Stimulated activated effector memory CD8-positive, alpha-beta T cell treated with anti-CD3 and anti-CD28 coated beads, Interleukin-12 subunit alpha, Interleukin-12 subunit beta, amount 100 ng/mL, for 72 hours (primary cell): ENCODE results near the gene GTPBP1.

Experiments
- ATAC-seq: fragments of 150-1000 bp; cut with Tn5 transposase; 2 replicates; pipeline ENCODE4 v1.10.0; 2021
- DNase-seq, 2 donors: peaks; one replicate each; pipeline ENCODE4 v3.0.0; 2021 to 2022; ENCODE audit warnings: low spot score in 2 of 2
- H3K27ac Mint-ChIP-seq: one replicate; pipeline ENCODE4 v1.8.0; 2022; ENCODE audit warnings: mild to moderate bottlenecking, mixed read lengths
- H3K36me3 Mint-ChIP-seq: one replicate; pipeline ENCODE4 v1.8.0; 2022; ENCODE audit warnings: mild to moderate bottlenecking, mixed read lengths
- H3K4me1 Mint-ChIP-seq: one replicate; pipeline ENCODE4 v1.8.0; 2022; ENCODE audit warnings: mixed read lengths
- H3K4me3 Mint-ChIP-seq: one replicate; pipeline ENCODE4 v1.8.0; 2022; ENCODE audit warnings: mild to moderate bottlenecking, mixed read lengths
- H3K9me3 Mint-ChIP-seq: one replicate; pipeline ENCODE4 v1.8.0; 2022; ENCODE audit warnings: mixed read lengths

Gene GTPBP1

DNA sequence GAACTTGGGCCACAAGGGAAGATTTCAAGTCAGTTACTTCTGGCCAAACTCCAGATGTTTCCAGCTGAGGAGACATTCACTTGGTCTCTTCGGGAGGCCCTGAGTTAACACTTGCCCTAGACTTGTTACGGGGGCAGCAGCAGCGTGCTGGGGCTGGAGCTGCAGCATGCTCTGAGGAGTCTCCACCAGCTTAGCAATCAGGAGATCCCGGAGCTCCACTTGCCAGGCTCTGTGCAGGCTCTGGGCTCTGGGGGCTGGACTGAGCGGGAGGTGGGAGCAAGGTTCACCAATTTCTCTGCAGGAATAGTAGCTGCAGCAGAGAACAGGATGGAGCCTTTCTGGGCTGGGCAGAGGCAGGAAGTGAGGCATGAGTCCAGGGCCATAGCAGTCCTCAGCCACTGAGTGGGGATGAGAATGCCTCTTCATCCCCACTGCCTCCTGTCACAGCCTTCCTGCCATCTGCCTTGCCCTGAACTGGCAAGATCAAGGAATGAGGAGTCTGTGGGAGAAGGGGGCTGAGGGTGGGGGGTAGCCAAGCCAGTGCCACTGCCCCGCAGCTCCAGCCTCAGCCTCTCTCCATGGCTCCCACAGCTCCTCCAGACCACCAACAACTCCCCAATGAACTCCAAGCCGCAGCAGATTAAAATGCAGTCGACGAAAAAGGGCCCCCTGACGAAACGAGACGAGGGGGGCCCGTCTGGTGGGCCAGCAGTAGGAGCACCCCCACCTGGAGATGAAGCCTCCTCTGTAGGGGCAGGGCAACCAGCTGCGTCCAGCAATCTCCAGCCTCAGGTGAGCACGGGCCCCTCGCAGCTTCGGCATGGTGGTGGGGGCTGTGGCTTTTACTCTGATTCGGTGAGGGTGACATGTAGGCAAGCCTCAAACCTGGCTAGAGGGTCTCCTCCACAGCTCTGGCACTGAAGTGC lies 23.4 kb downstream of the GTPBP1 start:
- Mint-ChIP-seq H3K27ac (peak overlapping the region; percentile 93), H3K4me3 (no peak overlapping the region), H3K36me3 (peaks cover 100% of the 10 kb centered on the region), H3K4me1 (peaks cover 38% of the 10 kb centered on the region), H3K9me3 (no peaks in the 10 kb centered on the region)
- no peak for ATAC-seq
- no peak for DNase-seq

DNA sequence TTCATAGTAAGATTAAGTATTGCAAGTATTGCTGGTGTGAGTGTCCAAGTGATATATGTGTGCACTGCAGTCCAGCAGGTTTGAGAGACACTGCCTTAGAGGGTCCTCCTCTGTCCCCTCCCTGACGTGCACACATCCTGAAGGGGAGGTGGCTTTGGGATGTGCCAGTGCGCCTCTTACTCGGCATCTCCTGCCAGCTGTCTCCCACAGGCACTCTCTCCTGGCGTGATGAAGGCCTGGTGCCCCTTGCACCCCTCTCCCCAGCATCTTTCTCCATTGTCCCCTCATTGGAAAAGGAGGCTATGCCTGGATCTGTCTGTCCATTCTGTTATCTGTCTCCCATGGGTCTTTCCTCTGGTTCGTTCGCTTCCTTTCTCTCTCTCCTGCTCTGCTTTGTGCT lies 24.2 kb downstream of the GTPBP1 start:
- Mint-ChIP-seq H3K4me1 (peaks cover 41% of the 10 kb centered on the region), H3K4me3 (no peak overlapping the region), H3K27ac (peak overlapping the region; percentile 93), H3K36me3 (peaks cover 100% of the 10 kb centered on the region), H3K9me3 (no peaks in the 10 kb centered on the region)
- no peak for DNase-seq
- ATAC-seq, result no peak

DNA sequence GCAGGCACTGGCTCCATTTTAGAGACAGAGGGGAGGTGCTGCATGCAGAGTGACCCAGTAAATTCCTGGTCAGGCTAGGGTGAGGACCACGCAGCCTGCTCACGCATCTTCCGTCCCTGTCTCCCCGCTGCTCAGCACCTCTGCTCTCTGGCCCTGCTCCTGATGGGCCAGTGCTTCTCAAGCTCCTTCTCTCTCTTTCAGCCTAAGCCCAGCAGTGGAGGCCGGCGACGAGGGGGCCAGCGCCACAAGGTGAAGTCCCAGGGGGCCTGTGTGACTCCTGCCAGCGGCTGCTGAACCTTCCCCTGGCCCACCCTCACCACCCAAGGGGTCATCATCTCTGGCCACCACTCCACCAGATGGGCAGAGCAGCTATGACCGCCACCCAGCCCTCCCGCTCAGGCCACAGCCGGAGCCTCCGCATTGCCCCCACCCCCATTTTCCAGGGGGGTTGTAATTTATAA lies 24.7 kb downstream of the GTPBP1 start:
- no peak overlapping the region for H3K4me3 Mint-ChIP-seq

GRCh38 chr22:38731703-38732161 lies 26.0 kb downstream of the GTPBP1 start:
- Mint-ChIP-seq H3K4me3 (no peak overlapping the region), H3K36me3 (peaks cover 100% of the 10 kb centered on the region), H3K9me3 (no peaks in the 10 kb centered on the region), H3K27ac (peak overlapping the region; percentile 93), H3K4me1 (peaks cover 49% of the 10 kb centered on the region)
- ATAC-seq, result no peak
- no peak for DNase-seq

More for the DNA sequence above, 24.7 kb downstream of the GTPBP1 start:
- no peaks in the 10 kb centered on the region for H3K9me3 Mint-ChIP-seq
- peak overlapping the region; percentile 93 for H3K27ac Mint-ChIP-seq
- ATAC-seq, result no peak
- peaks cover 41% of the 10 kb centered on the region for H3K4me1 Mint-ChIP-seq
- DNase-seq, result no peak
- peaks cover 100% of the 10 kb centered on the region for H3K36me3 Mint-ChIP-seq

DNA sequence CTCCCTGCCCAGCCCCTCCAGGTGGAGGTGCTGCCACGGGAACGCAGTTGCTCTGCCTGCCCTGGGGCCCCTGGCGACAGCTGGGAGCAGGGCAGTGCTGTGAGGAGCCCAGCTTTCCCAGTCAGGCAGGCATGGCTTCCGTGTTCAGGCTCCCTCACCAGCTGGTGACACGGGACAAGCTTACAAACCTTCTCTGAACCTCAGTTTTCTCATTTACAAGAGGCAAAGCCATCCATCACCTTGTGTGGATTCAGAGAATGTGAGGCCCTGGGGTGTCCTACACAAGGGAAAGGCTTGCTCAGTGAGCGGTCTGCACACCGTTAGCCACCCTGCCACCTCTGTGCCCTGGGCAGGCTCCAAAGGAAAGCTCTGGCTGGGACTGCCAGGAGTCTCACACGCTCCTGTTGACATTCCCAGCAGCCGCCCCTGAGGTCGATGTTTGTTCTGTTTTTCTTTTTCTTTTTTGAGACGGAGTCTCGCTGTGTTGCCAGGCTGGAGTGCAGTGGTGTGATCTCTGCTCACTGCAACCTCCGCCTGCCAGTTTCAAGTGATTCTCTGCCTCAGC lies 26.6 kb downstream of the GTPBP1 start:
- Mint-ChIP-seq H3K27ac (peak overlapping the region; percentile 93), H3K36me3 (peaks cover 100% of the 10 kb centered on the region), H3K4me1 (peaks cover 48% of the 10 kb centered on the region), H3K9me3 (no peaks in the 10 kb centered on the region), H3K4me3 (no peak overlapping the region)
- ATAC-seq (no peak), DNase-seq (no peak)

DNA sequence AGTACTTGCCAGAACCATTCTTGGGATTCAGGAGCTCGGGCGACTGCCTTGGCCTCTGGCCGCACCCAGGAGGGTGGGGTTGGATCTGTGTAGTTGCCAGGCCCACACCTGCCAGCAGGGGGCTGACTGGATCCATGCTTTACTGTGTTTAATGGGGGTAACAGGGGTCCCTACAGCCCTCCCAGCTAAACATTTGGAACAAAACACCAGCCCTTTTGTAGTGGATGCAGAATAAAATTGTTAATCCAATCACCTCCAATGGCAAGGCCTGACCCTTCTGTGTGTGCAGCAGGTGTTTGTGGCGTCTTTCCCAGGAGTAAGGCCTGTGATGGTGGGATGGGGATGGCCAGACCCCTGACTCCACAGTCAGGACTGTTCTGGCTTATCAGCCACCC lies 27.6 kb downstream of the GTPBP1 start:
- Mint-ChIP-seq H3K4me3 (no peak overlapping the region), H3K9me3 (no peaks in the 10 kb centered on the region), H3K36me3 (peaks cover 100% of the 10 kb centered on the region), H3K27ac (peak overlapping the region; percentile 93), H3K4me1 (peaks cover 55% of the 10 kb centered on the region)
- ATAC-seq, result peak; percentile 65
- DNase-seq, result peak in 1 of 2 donors; percentile 46

GRCh38 chr22:38733724-38734381 lies 28.1 kb downstream of the GTPBP1 start:
- peak; percentile 11 for ATAC-seq
- H3K36me3 Mint-ChIP-seq, result peaks cover 100% of the 10 kb centered on the region
- H3K4me1 Mint-ChIP-seq, result peaks cover 58% of the 10 kb centered on the region
- no peak for DNase-seq
- no peak overlapping the region for H3K4me3 Mint-ChIP-seq
- H3K27ac Mint-ChIP-seq, result peak overlapping the region; percentile 93
- no peaks in the 10 kb centered on the region for H3K9me3 Mint-ChIP-seq

DNA sequence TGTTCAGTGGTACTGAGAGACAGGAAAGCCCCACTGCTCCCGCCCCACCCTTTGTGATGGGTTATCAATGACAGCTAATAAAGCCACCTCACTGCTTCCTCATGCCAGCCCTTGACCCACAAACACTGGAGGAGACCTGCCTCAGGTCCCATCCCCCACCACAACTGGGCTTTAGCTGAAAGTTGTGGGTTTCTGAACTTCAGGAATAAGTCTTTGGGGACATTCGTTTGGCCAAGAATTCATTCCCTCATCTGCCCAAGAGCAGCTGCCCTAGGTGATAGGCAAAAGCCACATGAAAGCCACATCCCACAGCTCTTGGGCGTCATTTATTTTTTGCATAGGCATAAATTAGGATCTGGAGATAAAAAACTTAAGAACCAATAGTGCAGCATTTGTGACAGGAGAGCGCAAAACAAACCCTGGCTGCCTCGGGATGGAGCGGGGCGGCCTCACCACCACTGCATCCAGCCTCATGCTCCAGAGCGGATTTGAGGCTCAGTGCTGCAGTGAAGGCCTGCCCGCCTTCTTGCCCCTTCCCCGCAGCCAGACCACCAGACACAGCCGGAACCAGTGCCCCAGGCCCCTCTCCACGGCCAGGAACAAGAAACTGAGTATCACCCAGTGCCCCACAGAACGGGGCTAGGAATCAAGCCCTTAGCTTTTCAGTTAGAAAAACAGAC lies 28.8 kb downstream of the GTPBP1 start:
- peak overlapping the region; percentile 93 for H3K27ac Mint-ChIP-seq
- no peaks in the 10 kb centered on the region for H3K9me3 Mint-ChIP-seq
- H3K4me3 Mint-ChIP-seq, result no peak overlapping the region
- peaks cover 58% of the 10 kb centered on the region for H3K4me1 Mint-ChIP-seq
- DNase-seq (no peak), ATAC-seq (no peak)
- H3K36me3 Mint-ChIP-seq, result peaks cover 100% of the 10 kb centered on the region

GRCh38 chr22:38735126-38735464 lies 29.4 kb downstream of the GTPBP1 start:
- no peak overlapping the region for H3K4me3 Mint-ChIP-seq
- H3K36me3 Mint-ChIP-seq, result peaks cover 100% of the 10 kb centered on the region
- DNase-seq (no peak), ATAC-seq (no peak)
- peak overlapping the region; percentile 93 for H3K27ac Mint-ChIP-seq
- peaks cover 56% of the 10 kb centered on the region for H3K4me1 Mint-ChIP-seq
- no peaks in the 10 kb centered on the region for H3K9me3 Mint-ChIP-seq

GRCh38 chr22:38735465-38736256 lies 29.9 kb downstream of the GTPBP1 start:
- H3K36me3 Mint-ChIP-seq, result peaks cover 100% of the 10 kb centered on the region

DNA sequence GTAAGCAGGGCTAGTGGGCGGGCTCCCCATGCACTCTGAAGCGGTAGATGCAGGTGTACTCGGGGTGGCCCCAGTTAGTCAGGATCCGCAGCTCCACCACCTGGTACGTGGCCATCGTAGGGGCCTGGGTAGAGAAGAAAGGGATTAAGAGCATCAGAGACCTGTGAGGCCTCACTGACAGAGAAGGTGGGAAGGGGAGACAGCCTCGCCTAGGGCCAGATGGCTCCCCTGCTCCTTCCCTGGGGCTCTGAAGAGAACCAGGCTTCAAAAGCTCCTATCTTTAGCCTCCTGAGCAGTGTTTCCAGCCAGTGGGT lies 30.5 kb downstream of the GTPBP1 start:
- H3K4me3 Mint-ChIP-seq, result no peak overlapping the region
- peaks cover 100% of the 10 kb centered on the region for H3K36me3 Mint-ChIP-seq
- DNase-seq (no peak), ATAC-seq (no peak)
- H3K9me3 Mint-ChIP-seq, result no peaks in the 10 kb centered on the region
- peaks cover 56% of the 10 kb centered on the region for H3K4me1 Mint-ChIP-seq
- peak overlapping the region; percentile 93 for H3K27ac Mint-ChIP-seq

More at GRCh38 chr22:38735465-38736256, 29.9 kb downstream of the GTPBP1 start:
- H3K9me3 Mint-ChIP-seq, result no peaks in the 10 kb centered on the region
- ATAC-seq, result no peak
- H3K4me3 Mint-ChIP-seq, result no peak overlapping the region
- DNase-seq, result no peak
- H3K4me1 Mint-ChIP-seq, result peaks cover 52% of the 10 kb centered on the region
- H3K27ac Mint-ChIP-seq, result peak overlapping the region; percentile 93

DNA sequence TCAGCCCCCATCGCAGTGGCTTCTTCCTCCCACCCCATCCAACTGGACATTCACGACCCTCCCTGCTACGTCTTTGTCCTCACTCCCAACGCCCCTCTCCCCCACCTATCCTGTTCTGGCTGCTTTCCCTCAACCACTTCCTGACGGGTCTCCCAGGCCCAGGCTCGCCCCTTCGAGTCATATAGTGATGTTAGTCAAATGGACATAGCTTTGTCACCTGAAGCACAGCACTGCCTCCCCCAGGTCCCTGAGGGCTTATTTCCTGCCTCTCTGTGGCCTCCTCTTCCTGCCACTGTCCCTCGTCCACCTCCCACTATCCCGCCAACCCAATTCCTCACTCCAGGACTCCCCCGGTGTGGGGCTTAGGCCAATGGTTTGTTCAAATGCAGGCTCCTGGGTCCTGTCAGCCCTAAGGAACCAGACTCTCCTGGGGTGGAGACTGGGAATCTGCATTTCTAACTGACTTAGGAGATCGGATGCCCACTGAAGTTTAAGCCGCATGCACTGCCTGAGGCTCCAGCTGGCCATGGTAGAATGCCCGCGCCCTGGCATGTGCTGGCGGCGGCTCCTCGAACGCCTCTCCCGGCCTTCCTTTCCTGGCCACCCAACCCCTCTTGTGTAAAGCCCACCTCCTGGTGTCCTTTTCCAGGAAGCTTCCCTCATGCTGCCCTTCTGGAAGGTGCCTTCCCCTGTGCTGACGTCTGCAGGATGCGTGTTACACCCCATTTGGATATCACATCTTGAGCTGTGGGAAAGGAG lies 31.7 kb downstream of the GTPBP1 start:
- no peak for DNase-seq
- no peak for ATAC-seq
- H3K36me3 Mint-ChIP-seq, result peaks cover 100% of the 10 kb centered on the region
- H3K4me1 Mint-ChIP-seq, result peaks cover 63% of the 10 kb centered on the region
- H3K9me3 Mint-ChIP-seq, result no peaks in the 10 kb centered on the region
- H3K27ac Mint-ChIP-seq, result peak overlapping the region; percentile 93
- no peak overlapping the region for H3K4me3 Mint-ChIP-seq

DNA sequence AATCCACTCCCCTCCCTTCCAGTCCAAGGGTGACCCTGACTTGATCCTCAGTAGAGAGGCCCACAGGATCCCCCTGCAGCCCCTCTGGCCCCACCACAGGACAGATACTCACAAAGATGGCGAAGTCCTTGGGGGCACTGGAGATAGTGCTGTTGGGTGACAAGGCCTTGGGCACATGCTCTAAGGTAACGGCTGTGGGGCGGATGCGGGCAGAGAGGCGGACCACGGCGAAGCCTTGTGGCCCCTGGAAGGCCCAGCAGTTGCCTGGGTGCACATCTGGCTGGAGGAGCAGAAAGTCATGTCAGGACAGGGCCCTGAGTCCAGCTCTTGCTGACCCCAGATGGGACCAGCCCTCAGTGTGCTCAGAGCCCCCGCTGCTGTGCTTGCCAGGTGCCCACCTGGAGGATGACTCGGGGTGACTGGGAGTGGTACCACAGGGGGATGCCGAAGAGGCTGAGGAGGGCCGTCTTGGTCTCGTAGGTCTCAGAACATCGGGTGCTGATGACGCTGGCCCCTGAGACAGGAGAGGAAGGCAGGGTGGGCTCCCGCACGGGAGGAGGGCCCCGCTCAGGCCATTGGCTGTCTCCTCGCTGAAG lies 32.8 kb downstream of the GTPBP1 start:
- H3K4me3 Mint-ChIP-seq, result no peak overlapping the region
- DNase-seq (no peak), ATAC-seq (no peak)
- no peaks in the 10 kb centered on the region for H3K9me3 Mint-ChIP-seq
- H3K27ac Mint-ChIP-seq, result peak overlapping the region; percentile 93
- H3K4me1 Mint-ChIP-seq, result peaks cover 56% of the 10 kb centered on the region
- peaks cover 100% of the 10 kb centered on the region for H3K36me3 Mint-ChIP-seq
